Sigmoid colon (tissue), 7 donors: ENCODE results near the gene SLC48A1. TPM values are rescaled to one million over a fixed set of nuclear protein-coding genes. Genes with fewer than 3 reads are reported as not detected.

ENCODE experiments used
- DNase-seq: peaks from one replicate; pipeline ENCODE4 v3.0.0-alpha.2; 2019
- H3K27ac ChIP-seq, 4 donors: fragments of 200-600 bp; sonication (generic); one replicate each; pipeline ENCODE4 v1.5.1; 2016 to 2019; ENCODE audit warnings: mild to moderate bottlenecking in 1 of 4
- H3K27me3 ChIP-seq, 3 donors: fragments of 200-600 bp; sonication (generic); one replicate each; pipeline ENCODE4 v1.5.1; 2019; ENCODE audit warnings: mild to moderate bottlenecking in 1 of 3
- H3K36me3 ChIP-seq, 4 donors: fragments of 200-600 bp; sonication (generic); one replicate each; pipeline ENCODE4 v1.5.1; 2016 to 2019
- H3K4me1 ChIP-seq, 4 donors: fragments of 200-600 bp; sonication (generic); one replicate each; pipeline ENCODE4 v1.5.1; 2017 to 2019
- H3K4me3 ChIP-seq, 4 donors: fragments of 200-600 bp; sonication (generic); one replicate each; pipeline ENCODE4 v1.5.1; 2017 to 2019; ENCODE audit warnings: mild to moderate bottlenecking in 2 of 4, moderate library complexity in 1 of 4
- H3K9me3 ChIP-seq, 4 donors: fragments of 200-600 bp in 3 of 4; sonication (generic) in 3 of 4; one replicate each; pipeline versions ENCODE4 v1.5.1 to v1.6.1; 2013 to 2019
- EP300 ChIP-seq, 4 donors: sonication (generic); formaldehyde crosslinking; IDR thresholded peaks; one replicate each; pipeline ENCODE4 v1.6.1; 2017; ENCODE audit warnings: antibody characterized with exemption in 4 of 4
- POLR2A ChIP-seq, 2 donors: fragments of 450-650 bp; IDR thresholded peaks; one replicate each; pipeline ENCODE4 v1.6.1; 2016; ENCODE audit warnings: antibody characterized with exemption in 2 of 2, mild to moderate bottlenecking in 2 of 2, moderate library complexity in 2 of 2
- POLR2AphosphoS5 ChIP-seq, 4 donors: sonication (generic); formaldehyde crosslinking; IDR thresholded peaks; one replicate each; pipeline ENCODE4 v1.6.1; 2017; ENCODE audit warnings: antibody characterized with exemption in 4 of 4
- WGBS, 2 donors: extraction: QIAGEN DNeasy Blood & Tissue Kit; methylation state at CpG; one replicate each; pipeline ENCODE4 v1.1.7; 2013; 5-methylcytosine and 5-hydroxymethylcytosine counted together
- intact Hi-C: fragments of 100-400 bp; cut with DNase I; formaldehyde crosslinking; loops from one replicate; pipeline ENCODE4 v1.15.1; 2023
- polyA plus RNA-seq, 3 donors: library from polyadenylated mRNA; stranded (reverse); fragments of 200-250 nt; gene quantifications; one replicate each; pipeline ENCODE4 v1.2.3, GENCODE V29; 2013
- total RNA-seq, 4 donors: library from RNA; depleted of rRNA; stranded (reverse); fragments of >200 nt; gene quantifications; one replicate each; pipeline ENCODE4 v1.1.0, GENCODE V29; 2016
- TF ChIP-seq, protein P1 (sequence below), 4 experiments: fragments of 450-650 bp in 3 of 4; fragments of 200-600 bp in 1 of 4; IDR thresholded peaks; one replicate each; pipeline ENCODE4 v1.5.1; 2016 to 2019; ENCODE audit warnings: antibody characterized with exemption in 4 of 4, mild to moderate bottlenecking in 3 of 4, moderate library complexity in 2 of 4
- donor health status: healthy with polysubstance abuse.
- donor health status: Bipolar disorder and iron deficiency.
- donor health status: healthy.

The SLC48A1 gene
- total and polyA plus RNA-seq, 7 donors: 6.9 to 46.6 (median 30.3) TPM

DNA sequence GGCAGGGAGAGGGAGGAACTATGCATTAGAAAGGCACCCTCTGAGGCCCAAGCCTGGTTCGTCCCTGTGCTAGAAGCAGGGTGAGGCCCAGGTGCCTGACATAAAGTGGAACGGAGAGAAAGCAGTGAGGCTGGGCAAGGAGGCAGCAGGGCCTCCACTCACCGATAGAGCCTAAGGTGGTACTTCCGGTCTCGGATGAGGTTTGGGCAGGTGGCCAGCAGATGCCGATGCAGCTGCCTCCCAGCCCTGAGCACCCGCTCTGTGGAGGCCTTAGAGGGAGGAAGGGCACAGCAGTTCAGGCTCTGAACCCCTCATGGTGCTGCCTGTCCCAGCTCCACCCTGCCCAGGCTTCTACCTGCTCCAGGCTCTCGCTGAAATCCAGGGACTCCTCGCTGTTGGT, 21.5 kb upstream of the SLC48A1 start:
- TF ChIP-seq EP300 (IDR thresholded peaks at IDR 0.05) (no peak), POLR2AphosphoS5 (IDR thresholded peaks at IDR 0.05) (no peak), POLR2A (IDR thresholded peaks at IDR 0.05) (no peak)
- TF ChIP-seq, protein P1, sequence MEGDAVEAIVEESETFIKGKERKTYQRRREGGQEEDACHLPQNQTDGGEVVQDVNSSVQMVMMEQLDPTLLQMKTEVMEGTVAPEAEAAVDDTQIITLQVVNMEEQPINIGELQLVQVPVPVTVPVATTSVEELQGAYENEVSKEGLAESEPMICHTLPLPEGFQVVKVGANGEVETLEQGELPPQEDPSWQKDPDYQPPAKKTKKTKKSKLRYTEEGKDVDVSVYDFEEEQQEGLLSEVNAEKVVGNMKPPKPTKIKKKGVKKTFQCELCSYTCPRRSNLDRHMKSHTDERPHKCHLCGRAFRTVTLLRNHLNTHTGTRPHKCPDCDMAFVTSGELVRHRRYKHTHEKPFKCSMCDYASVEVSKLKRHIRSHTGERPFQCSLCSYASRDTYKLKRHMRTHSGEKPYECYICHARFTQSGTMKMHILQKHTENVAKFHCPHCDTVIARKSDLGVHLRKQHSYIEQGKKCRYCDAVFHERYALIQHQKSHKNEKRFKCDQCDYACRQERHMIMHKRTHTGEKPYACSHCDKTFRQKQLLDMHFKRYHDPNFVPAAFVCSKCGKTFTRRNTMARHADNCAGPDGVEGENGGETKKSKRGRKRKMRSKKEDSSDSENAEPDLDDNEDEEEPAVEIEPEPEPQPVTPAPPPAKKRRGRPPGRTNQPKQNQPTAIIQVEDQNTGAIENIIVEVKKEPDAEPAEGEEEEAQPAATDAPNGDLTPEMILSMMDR (IDR thresholded peaks at IDR 0.05): no peak
- H3K27me3 ChIP-seq: no peaks in the 10 kb centered on the region
- intact Hi-C loops: no loop called here
- no peaks in the 10 kb centered on the region for H3K36me3 ChIP-seq
- no peak overlapping the region for H3K4me3 ChIP-seq
- no peaks in the 10 kb centered on the region for H3K9me3 ChIP-seq
- 75 to 87% methylated on average over 9 of the region's 9 CpGs for WGBS, 2 donors
- H3K27ac ChIP-seq: no peak overlapping the region
- peaks cover 0 to 20% (median 8%) of the 10 kb centered on the region in 4 donors for H3K4me1 ChIP-seq
- no peak for DNase-seq

DNA sequence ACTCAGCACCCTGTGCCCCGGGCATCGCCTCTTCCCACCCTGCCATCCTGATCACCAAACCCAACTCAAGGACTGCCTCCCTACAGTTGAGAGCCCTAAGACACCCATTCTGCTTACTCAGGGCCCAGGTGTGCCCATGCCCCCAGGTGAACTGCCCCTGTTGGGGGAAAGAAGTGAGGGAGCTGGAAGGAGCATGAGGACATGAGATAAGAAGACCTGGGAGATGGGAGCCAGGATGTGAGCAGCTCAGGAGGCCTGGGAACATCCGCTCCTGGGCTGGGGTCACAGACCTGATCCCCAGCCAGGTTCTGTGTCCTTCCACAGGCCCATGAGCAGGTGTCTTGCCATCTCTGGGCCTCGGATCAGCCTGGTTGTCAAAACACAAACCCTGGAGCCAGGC, 20.9 kb upstream of the SLC48A1 start:
- Histone ChIP-seq H3K4me3 (no peak overlapping the region), H3K27me3 (no peaks in the 10 kb centered on the region), H3K27ac (peak overlapping the region in 2 of 4 donors; percentile 1 to 49), H3K4me1 (peaks cover 0 to 20% (median 8%) of the 10 kb centered on the region in 4 donors), H3K9me3 (no peaks in the 10 kb centered on the region), H3K36me3 (no peaks in the 10 kb centered on the region)
- TF ChIP-seq, protein P1 (IDR thresholded peaks at IDR 0.05): no peak
- TF ChIP-seq POLR2A (IDR thresholded peaks at IDR 0.05) (no peak), EP300 (IDR thresholded peaks at IDR 0.05) (no peak), POLR2AphosphoS5 (IDR thresholded peaks at IDR 0.05) (no peak)
- WGBS, 2 donors: 57 to 86% methylated on average over 4 of the region's 4 CpGs
- DNase-seq: no peak
- intact Hi-C loops: no loop called here

DNA sequence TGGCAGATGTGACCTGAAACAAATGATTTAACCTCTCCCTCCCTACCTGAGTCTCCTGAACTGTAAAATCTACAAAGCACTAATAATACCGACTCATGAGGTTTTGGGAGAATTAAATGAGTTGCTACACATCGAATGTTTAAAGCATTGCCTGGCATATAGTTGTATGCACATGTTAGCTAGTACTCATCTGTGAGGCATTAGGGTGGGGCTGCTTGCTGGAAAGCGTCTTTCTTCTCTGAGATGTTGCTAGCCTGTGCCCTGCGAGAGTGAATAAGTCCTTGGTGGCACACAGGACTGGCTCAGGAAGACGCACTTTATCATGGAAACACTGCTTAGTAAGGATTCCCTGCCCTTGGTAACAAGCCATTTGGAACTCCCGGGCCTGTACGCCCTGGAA, 20.5 kb upstream of the SLC48A1 start:
- no peak for TF ChIP-seq EP300 (IDR thresholded peaks at IDR 0.05)
- TF ChIP-seq POLR2A (IDR thresholded peaks at IDR 0.05): no peak
- TF ChIP-seq, protein P1 (IDR thresholded peaks at IDR 0.05): no peak
- no peak for TF ChIP-seq POLR2AphosphoS5 (IDR thresholded peaks at IDR 0.05)
- Histone ChIP-seq H3K4me1 (peaks cover 0 to 20% (median 8%) of the 10 kb centered on the region in 4 donors), H3K9me3 (no peaks in the 10 kb centered on the region), H3K4me3 (no peak overlapping the region), H3K27ac (peak overlapping the region; percentile 39 to 53 (median 49)), H3K36me3 (no peaks in the 10 kb centered on the region), H3K27me3 (no peaks in the 10 kb centered on the region)
- intact Hi-C loops: no loop called here
- DNase-seq: no peak
- WGBS, 2 donors: 86 to 89% methylated on average over 7 of the region's 7 CpGs

DNA sequence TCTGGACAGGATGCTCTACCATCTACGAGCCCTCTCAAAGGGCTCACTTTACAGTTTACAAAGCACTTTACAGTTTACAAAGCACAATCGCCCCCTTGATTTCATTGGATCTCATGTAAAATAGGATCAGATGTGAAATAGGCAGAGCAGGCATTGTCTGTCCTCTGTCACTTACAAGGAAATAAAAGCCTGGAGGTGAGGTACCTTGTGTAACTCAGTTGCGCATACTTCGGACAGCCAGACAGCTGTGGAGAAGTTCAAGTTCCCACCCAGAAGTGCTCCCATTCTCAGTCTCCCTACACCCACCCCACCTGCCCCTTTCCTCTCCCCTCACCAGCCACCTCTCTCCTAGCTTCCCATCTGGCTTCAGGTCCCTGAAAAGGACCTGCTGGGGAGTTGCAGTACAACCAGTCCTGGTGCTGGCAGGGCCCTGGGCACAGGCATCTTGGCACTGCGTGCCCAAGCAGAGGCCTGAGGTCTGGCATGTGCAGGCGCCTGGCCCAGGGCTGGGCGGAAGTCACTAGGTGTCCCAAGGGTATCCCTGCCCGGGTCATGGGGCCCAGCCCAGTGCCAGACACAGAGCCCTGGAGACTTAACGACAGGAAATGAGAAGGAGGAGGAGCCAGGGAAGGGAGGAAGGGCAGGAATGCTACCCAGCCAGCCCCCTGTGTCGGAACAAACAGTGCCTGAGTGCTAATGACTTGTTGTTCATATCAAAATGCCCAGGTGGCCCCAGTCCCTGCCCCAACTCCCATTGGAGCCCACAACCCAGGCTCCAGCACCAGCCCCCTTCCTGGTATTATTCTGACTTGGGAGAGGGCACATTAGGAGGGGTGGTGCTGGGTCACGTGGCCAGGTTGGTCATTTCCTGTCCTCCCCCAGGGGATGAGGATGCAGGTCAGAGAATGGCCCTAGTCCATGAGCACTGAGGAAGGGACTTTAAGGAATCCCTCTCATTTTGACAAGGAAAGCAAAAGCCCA, 19.7 kb upstream of the SLC48A1 start:
- Histone ChIP-seq H3K9me3 (no peaks in the 10 kb centered on the region), H3K27me3 (no peaks in the 10 kb centered on the region), H3K4me3 (no peak overlapping the region), H3K27ac (peak overlapping the region; percentile 39 to 55 (median 51)), H3K36me3 (no peaks in the 10 kb centered on the region), H3K4me1 (peaks cover 0 to 27% (median 16%) of the 10 kb centered on the region in 4 donors)
- 38 to 61% methylated on average over 11 of the region's 11 CpGs for WGBS, 2 donors
- no peak for DNase-seq
- intact Hi-C loops: no loop called here
- TF ChIP-seq POLR2AphosphoS5 (IDR thresholded peaks at IDR 0.05) (peak in 1 of 4 donors; percentile 33), EP300 (IDR thresholded peaks at IDR 0.05) (no peak), POLR2A (IDR thresholded peaks at IDR 0.05) (no peak)
- TF ChIP-seq, protein P1 (IDR thresholded peaks at IDR 0.05): no peak
